HEK293 (cell line): ENCODE measurements around the gene ZNF530.

ENCODE experiments used
- BCL11A ChIP-seq: fragments of 450-650 bp; formaldehyde crosslinking; IDR thresholded peaks from 2 replicates; pipeline ENCODE4 v1.5.1; 2016; ENCODE audit warnings: low read depth, missing biosample characterization, missing genetic modification characterization
- FEZF1 ChIP-seq: fragments of 450-650 bp; formaldehyde crosslinking; IDR thresholded peaks from 2 replicates; pipeline ENCODE4 v1.5.1; 2016; ENCODE audit warnings: missing biosample characterization, missing genetic modification characterization
- GLIS1 ChIP-seq: fragments of 450-650 bp; formaldehyde crosslinking; IDR thresholded peaks from 2 replicates; pipeline ENCODE4 v1.5.1; 2016; ENCODE audit warnings: missing biosample characterization, missing genetic modification characterization
- PRDM1 ChIP-seq: fragments of 450-650 bp; formaldehyde crosslinking; IDR thresholded peaks from 2 replicates; pipeline ENCODE4; 2016; ENCODE audit warnings: missing biosample characterization, missing genetic modification characterization
- SCRT1 ChIP-seq: fragments of 450-650 bp; formaldehyde crosslinking; IDR thresholded peaks from 2 replicates; pipeline ENCODE4 v1.5.1; 2016; ENCODE audit warnings: missing biosample characterization, missing genetic modification characterization, borderline replicate concordance
- SCRT2 ChIP-seq: fragments of 450-650 bp; formaldehyde crosslinking; IDR thresholded peaks from 2 replicates; pipeline ENCODE4 v1.5.1; 2016; ENCODE audit warnings: missing biosample characterization, missing genetic modification characterization
- SP3 ChIP-seq: fragments of 450-650 bp; formaldehyde crosslinking; IDR thresholded peaks from 2 replicates; pipeline ENCODE4 v1.5.1; 2016; ENCODE audit warnings: missing biosample characterization, missing genetic modification characterization
- SP7 ChIP-seq: fragments of 450-650 bp; formaldehyde crosslinking; IDR thresholded peaks from 2 replicates; pipeline ENCODE4 v1.5.1; 2016; ENCODE audit warnings: missing biosample characterization, missing genetic modification characterization
- WT1 ChIP-seq: fragments of 450-650 bp; formaldehyde crosslinking; IDR thresholded peaks from 2 replicates; pipeline ENCODE4 v1.5.1; 2016; ENCODE audit warnings: missing biosample characterization, missing genetic modification characterization
- ZBTB20 ChIP-seq: fragments of 450-650 bp; formaldehyde crosslinking; IDR thresholded peaks from 2 replicates; pipeline ENCODE4 v1.5.1; 2016; ENCODE audit warnings: missing biosample characterization, missing genetic modification characterization
- ZBTB48 ChIP-seq: fragments of 450-650 bp; formaldehyde crosslinking; IDR thresholded peaks from 2 replicates; pipeline ENCODE4 v1.5.1; 2016; ENCODE audit warnings: missing biosample characterization, missing genetic modification characterization
- ZBTB6 ChIP-seq: fragments of 450-650 bp; formaldehyde crosslinking; IDR thresholded peaks from 2 replicates; pipeline ENCODE4 v1.5.1; 2017; ENCODE audit warnings: missing biosample characterization, missing genetic modification characterization
- ZNF121 ChIP-seq: fragments of 450-650 bp; formaldehyde crosslinking; IDR thresholded peaks from 2 replicates; pipeline ENCODE4 v1.5.1; 2016; ENCODE audit warnings: missing biosample characterization, missing genetic modification characterization
- ZNF132 ChIP-seq: fragments of 450-650 bp; formaldehyde crosslinking; IDR thresholded peaks from 2 replicates; pipeline ENCODE4 v1.5.1; 2017; ENCODE audit warnings: missing biosample characterization, missing genetic modification characterization, borderline replicate concordance
- ZNF146 ChIP-seq: fragments of 450-650 bp; formaldehyde crosslinking; IDR thresholded peaks from 2 replicates; pipeline ENCODE4 v1.5.1; 2016; ENCODE audit warnings: missing biosample characterization, missing genetic modification characterization
- ZNF169 ChIP-seq: fragments of 450-650 bp; formaldehyde crosslinking; IDR thresholded peaks from 2 replicates; pipeline ENCODE4 v1.5.1; 2016; ENCODE audit warnings: missing biosample characterization, missing genetic modification characterization
- ZNF2 ChIP-seq: fragments of 450-650 bp; formaldehyde crosslinking; IDR thresholded peaks from 2 replicates; pipeline ENCODE4 v1.5.1; 2016; ENCODE audit warnings: missing biosample characterization, missing genetic modification characterization
- ZNF239 ChIP-seq: fragments of 450-650 bp; formaldehyde crosslinking; IDR thresholded peaks from 2 replicates; pipeline ENCODE4 v1.5.1; 2016; ENCODE audit warnings: missing biosample characterization, missing genetic modification characterization
- ZNF248 ChIP-seq: fragments of 450-650 bp; formaldehyde crosslinking; IDR thresholded peaks from 2 replicates; pipeline ENCODE4 v1.5.1; 2017; ENCODE audit warnings: missing biosample characterization, missing genetic modification characterization
- ZNF274 ChIP-seq, 2 experiments: fragments of 200-500 bp in 1 of 2; fragments of 450-650 bp in 1 of 2; sonication (Bioruptor generic) in 1 of 2; formaldehyde crosslinking in 1 of 2; IDR thresholded peaks; 2 replicates each; pipeline versions ENCODE4 v1.5.1 to v1.6.1; 2014 to 2016; ENCODE audit warnings: borderline replicate concordance in 1 of 2, inconsistent platforms in 1 of 2, low read length in 1 of 2, missing biosample characterization in 1 of 2, missing genetic modification characterization in 1 of 2
- ZNF292 ChIP-seq: fragments of 450-650 bp; formaldehyde crosslinking; IDR thresholded peaks from 2 replicates; pipeline ENCODE4 v1.5.1; 2016; ENCODE audit warnings: low read depth, missing biosample characterization, missing genetic modification characterization, borderline replicate concordance
- ZNF354C ChIP-seq: fragments of 450-650 bp; formaldehyde crosslinking; IDR thresholded peaks from 2 replicates; pipeline ENCODE4 v1.5.1; 2016; ENCODE audit warnings: missing biosample characterization, missing genetic modification characterization, low read depth, borderline replicate concordance
- ZNF37A ChIP-seq: fragments of 450-650 bp; IDR thresholded peaks from 2 replicates; pipeline ENCODE4 v1.5.1; 2018; ENCODE audit warnings: missing biosample characterization, missing genetic modification characterization
- ZNF423 ChIP-seq: fragments of 450-650 bp; formaldehyde crosslinking; IDR thresholded peaks from 2 replicates; pipeline ENCODE4 v1.5.1; 2016; ENCODE audit warnings: missing biosample characterization, missing genetic modification characterization
- ZNF473 ChIP-seq: fragments of 450-650 bp; formaldehyde crosslinking; IDR thresholded peaks from 2 replicates; pipeline ENCODE4 v1.5.1; 2017; ENCODE audit warnings: missing biosample characterization, missing genetic modification characterization
- ZNF514 ChIP-seq: fragments of 450-650 bp; formaldehyde crosslinking; IDR thresholded peaks from 2 replicates; pipeline ENCODE4 v1.5.1; 2016; ENCODE audit warnings: missing biosample characterization, missing genetic modification characterization
- ZNF530 ChIP-seq: fragments of 450-650 bp; formaldehyde crosslinking; IDR thresholded peaks from 2 replicates; pipeline ENCODE4 v1.5.1; 2016; ENCODE audit warnings: low read depth, missing biosample characterization, missing genetic modification characterization
- ZNF544 ChIP-seq: fragments of 450-650 bp; formaldehyde crosslinking; IDR thresholded peaks from 2 replicates; pipeline ENCODE4 v1.5.0; 2017; ENCODE audit warnings: missing biosample characterization, missing genetic modification characterization
- ZNF555 ChIP-seq: fragments of 450-650 bp; formaldehyde crosslinking; conservative IDR thresholded peaks from 2 replicates; pipeline ENCODE4 v1.5.1; 2017; ENCODE audit warnings: missing biosample characterization, mild to moderate bottlenecking, missing genetic modification characterization, inconsistent platforms
- ZNF561 ChIP-seq: fragments of 450-650 bp; IDR thresholded peaks from 2 replicates; pipeline ENCODE4 v1.5.1; 2018; ENCODE audit warnings: missing biosample characterization, missing genetic modification characterization, borderline replicate concordance
- ZNF585B ChIP-seq: fragments of 450-650 bp; formaldehyde crosslinking; IDR thresholded peaks from 2 replicates; pipeline ENCODE4 v1.5.1; 2016; ENCODE audit warnings: missing biosample characterization, missing genetic modification characterization
- ZNF624 ChIP-seq: fragments of 450-650 bp; formaldehyde crosslinking; IDR thresholded peaks from 2 replicates; pipeline ENCODE4 v1.5.1; 2017; ENCODE audit warnings: missing biosample characterization, missing genetic modification characterization
- ZNF830 ChIP-seq: fragments of 450-650 bp; IDR thresholded peaks from 2 replicates; pipeline ENCODE4 v1.5.0; 2018; ENCODE audit warnings: missing biosample characterization, missing genetic modification characterization, low read depth, mild to moderate bottlenecking, moderate library complexity
- ZSCAN23 ChIP-seq: fragments of 450-650 bp; formaldehyde crosslinking; IDR thresholded peaks from 2 replicates; pipeline ENCODE4 v1.5.1; 2016; ENCODE audit warnings: missing biosample characterization, missing genetic modification characterization
- TF ChIP-seq, protein P1 (sequence below): fragments of 450-650 bp; formaldehyde crosslinking; IDR thresholded peaks from 2 replicates; pipeline ENCODE4 v1.5.1; 2016; ENCODE audit warnings: missing biosample characterization, missing genetic modification characterization
- TF ChIP-seq, protein P2 (sequence below): fragments of 450-650 bp; formaldehyde crosslinking; IDR thresholded peaks from 2 replicates; pipeline ENCODE4 v1.5.1; 2017; ENCODE audit warnings: missing biosample characterization, missing genetic modification characterization
- TF ChIP-seq, protein P3 (sequence below): fragments of 450-650 bp; formaldehyde crosslinking; IDR thresholded peaks from 2 replicates; pipeline ENCODE4 v1.5.1; 2016; ENCODE audit warnings: missing biosample characterization, missing genetic modification characterization

The ZNF530 gene

GRCh38 chr19:57599761-57600383 is at the start of gene ZNF530 (continued):
- TF ChIP-seq ZNF555 (no peak), ZNF121 (tag by site-specific recombination) (no peak), ZNF248 (tag by site-specific recombination) (0 out of 2 replicates have a peak, but pooled peaks have one; percentile 53), ZNF544 (peak; percentile 69), SP3 (tag by site-specific recombination) (peak; percentile 70), ZNF292 (no peak), ZNF37A (tag by site-specific recombination) (peak; percentile 59; the same call in 1 of the 2 replicates), SP7 (tag by site-specific recombination) (peak; percentile 65), ZNF473 (tag by site-specific recombination) (no peak), ZNF239 (tag by site-specific recombination) (no peak), ZNF132 (no peak), ZNF423 (tag by site-specific recombination) (no peak), ZBTB48 (tag by site-specific recombination) (no peak; the same call in 1 of the 2 replicates), BCL11A (tag by site-specific recombination) (no peak), FEZF1 (tag by site-specific recombination) (no peak), SCRT1 (tag by site-specific recombination) (peak; percentile 60; the same call in 1 of the 2 replicates), ZNF146 (tag by site-specific recombination) (no peak), ZNF561 (peak; percentile 23; the same call in 1 of the 2 replicates), ZNF830 (tag by site-specific recombination) (peak; percentile 34; the same call in 1 of the 2 replicates), ZNF274 (IDR thresholded peaks at IDR 0.05; ENCODE audit: low read length) (no peak), ZNF274 (tag by site-specific recombination; IDR thresholded peaks at IDR 0.05; ENCODE audit: borderline replicate concordance) (no peak), SCRT2 (tag by site-specific recombination) (peak; percentile 98), ZBTB20 (peak; percentile 68; the same call in 1 of the 2 replicates), ZNF624 (tag by site-specific recombination) (no peak), WT1 (tag by site-specific recombination) (peak; percentile 52; the same call in 1 of the 2 replicates), ZNF585B (tag by site-specific recombination) (no peak), PRDM1 (tag by site-specific recombination) (no peak), ZNF169 (tag by site-specific recombination) (no peak), ZBTB6 (no peak), ZNF530 (no peak), ZNF514 (no peak), GLIS1 (tag by site-specific recombination) (peak; percentile 30; the same call in 1 of the 2 replicates), ZSCAN23 (tag by site-specific recombination) (no peak), ZNF354C (no peak), ZNF2 (tag by site-specific recombination) (no peak; the same call in 1 of the 2 replicates)
- TF ChIP-seq, protein P1, sequence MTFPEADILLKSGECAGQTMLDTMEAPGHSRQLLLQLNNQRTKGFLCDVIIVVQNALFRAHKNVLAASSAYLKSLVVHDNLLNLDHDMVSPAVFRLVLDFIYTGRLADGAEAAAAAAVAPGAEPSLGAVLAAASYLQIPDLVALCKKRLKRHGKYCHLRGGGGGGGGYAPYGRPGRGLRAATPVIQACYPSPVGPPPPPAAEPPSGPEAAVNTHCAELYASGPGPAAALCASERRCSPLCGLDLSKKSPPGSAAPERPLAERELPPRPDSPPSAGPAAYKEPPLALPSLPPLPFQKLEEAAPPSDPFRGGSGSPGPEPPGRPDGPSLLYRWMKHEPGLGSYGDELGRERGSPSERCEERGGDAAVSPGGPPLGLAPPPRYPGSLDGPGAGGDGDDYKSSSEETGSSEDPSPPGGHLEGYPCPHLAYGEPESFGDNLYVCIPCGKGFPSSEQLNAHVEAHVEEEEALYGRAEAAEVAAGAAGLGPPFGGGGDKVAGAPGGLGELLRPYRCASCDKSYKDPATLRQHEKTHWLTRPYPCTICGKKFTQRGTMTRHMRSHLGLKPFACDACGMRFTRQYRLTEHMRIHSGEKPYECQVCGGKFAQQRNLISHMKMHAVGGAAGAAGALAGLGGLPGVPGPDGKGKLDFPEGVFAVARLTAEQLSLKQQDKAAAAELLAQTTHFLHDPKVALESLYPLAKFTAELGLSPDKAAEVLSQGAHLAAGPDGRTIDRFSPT = no peak; the same call in 1 of the 2 replicates
- TF ChIP-seq, protein P2, sequence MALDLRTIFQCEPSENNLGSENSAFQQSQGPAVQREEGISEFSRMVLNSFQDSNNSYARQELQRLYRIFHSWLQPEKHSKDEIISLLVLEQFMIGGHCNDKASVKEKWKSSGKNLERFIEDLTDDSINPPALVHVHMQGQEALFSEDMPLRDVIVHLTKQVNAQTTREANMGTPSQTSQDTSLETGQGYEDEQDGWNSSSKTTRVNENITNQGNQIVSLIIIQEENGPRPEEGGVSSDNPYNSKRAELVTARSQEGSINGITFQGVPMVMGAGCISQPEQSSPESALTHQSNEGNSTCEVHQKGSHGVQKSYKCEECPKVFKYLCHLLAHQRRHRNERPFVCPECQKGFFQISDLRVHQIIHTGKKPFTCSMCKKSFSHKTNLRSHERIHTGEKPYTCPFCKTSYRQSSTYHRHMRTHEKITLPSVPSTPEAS (tag by site-specific recombination) = no peak
- TF ChIP-seq, protein P3, sequence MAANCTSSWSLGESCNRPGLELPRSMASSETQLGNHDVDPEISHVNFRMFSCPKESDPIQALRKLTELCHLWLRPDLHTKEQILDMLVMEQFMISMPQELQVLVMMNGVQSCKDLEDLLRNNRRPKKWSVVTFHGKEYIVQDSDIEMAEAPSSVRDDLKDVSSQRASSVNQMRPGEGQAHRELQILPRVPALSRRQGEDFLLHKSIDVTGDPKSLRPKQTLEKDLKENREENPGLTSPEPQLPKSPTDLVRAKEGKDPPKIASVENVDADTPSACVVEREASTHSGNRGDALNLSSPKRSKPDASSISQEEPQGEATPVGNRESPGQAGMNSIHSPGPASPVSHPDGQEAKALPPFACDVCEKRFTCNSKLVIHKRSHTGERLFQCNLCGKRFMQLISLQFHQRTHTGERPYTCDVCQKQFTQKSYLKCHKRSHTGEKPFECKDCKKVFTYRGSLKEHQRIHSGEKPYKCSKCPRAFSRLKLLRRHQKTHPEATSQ = no peak
